Measurements from ENCODE around the gene RHBDD3.

RHBDD3 gene

GRCh38 chr22:29230972-29231875 is 36.6 kb downstream of the RHBDD3 start:
- no peaks in the 10 kb centered on the region for H3K27me3 ChIP-seq (replicated peaks)
- no peak overlapping the region for H3K4me3 ChIP-seq (ENCODE audit: low read depth, low read length)
- in situ Hi-C loops (cut with HindIII; ENCODE audit: low pct_ligation_motif_present, low sequenced_read_pairs): no loop called here
- no peak for DNase-seq
- no peak overlapping the region for H3K27ac ChIP-seq
- H3K36me3 ChIP-seq (replicated peaks): no peaks in the 10 kb centered on the region
- TF ChIP-seq CTCF (IDR thresholded peaks at IDR 0.05; ENCODE audit: low read depth, low read length, missing control alignments): no peak

GRCh38 chr22:29226351-29226981 is 41.3 kb downstream of the RHBDD3 start:
- TF ChIP-seq CTCF (IDR thresholded peaks at IDR 0.05; ENCODE audit: low read depth, low read length, missing control alignments): no peak
- in situ Hi-C loops (cut with HindIII; ENCODE audit: low pct_ligation_motif_present, low sequenced_read_pairs): no loop called here
- H3K27ac ChIP-seq: no peak overlapping the region

GRCh38 chr22:29225422-29226090 is 42.2 kb downstream of the RHBDD3 start:
- DNase-seq: no peak
- Histone ChIP-seq H3K36me3 (replicated peaks) (no peaks in the 10 kb centered on the region), H3K4me3 (ENCODE audit: low read depth, low read length) (no peak overlapping the region), H3K27me3 (replicated peaks) (no peaks in the 10 kb centered on the region), H3K27ac (no peak overlapping the region)
- in situ Hi-C loops (cut with HindIII; ENCODE audit: low pct_ligation_motif_present, low sequenced_read_pairs): no loop called here
- TF ChIP-seq CTCF (IDR thresholded peaks at IDR 0.05; ENCODE audit: low read depth, low read length, missing control alignments): no peak

More at GRCh38 chr22:29226351-29226981, 41.3 kb downstream of the RHBDD3 start:
- DNase-seq: no peak
- Histone ChIP-seq H3K4me3 (ENCODE audit: low read depth, low read length) (no peak overlapping the region), H3K36me3 (replicated peaks) (no peaks in the 10 kb centered on the region), H3K27me3 (replicated peaks) (no peaks in the 10 kb centered on the region)

GRCh38 chr22:29224859-29225410 is 42.8 kb downstream of the RHBDD3 start:
- no peak for DNase-seq
- TF ChIP-seq CTCF (IDR thresholded peaks at IDR 0.05; ENCODE audit: low read depth, low read length, missing control alignments): no peak
- in situ Hi-C loops (cut with HindIII; ENCODE audit: low pct_ligation_motif_present, low sequenced_read_pairs): no loop called here
- no peak overlapping the region for H3K4me3 ChIP-seq (ENCODE audit: low read depth, low read length)
- no peaks in the 10 kb centered on the region for H3K27me3 ChIP-seq (replicated peaks)
- no peak overlapping the region for H3K27ac ChIP-seq
- H3K36me3 ChIP-seq (replicated peaks): no peaks in the 10 kb centered on the region

GRCh38 chr22:29224121-29224858 is 43.5 kb downstream of the RHBDD3 start:
- Histone ChIP-seq H3K27ac (no peak overlapping the region), H3K27me3 (replicated peaks) (no peaks in the 10 kb centered on the region), H3K4me3 (ENCODE audit: low read depth, low read length) (no peak overlapping the region), H3K36me3 (replicated peaks) (no peaks in the 10 kb centered on the region)
- in situ Hi-C loops (cut with HindIII; ENCODE audit: low pct_ligation_motif_present, low sequenced_read_pairs): no loop called here
- no peak for TF ChIP-seq CTCF (IDR thresholded peaks at IDR 0.05; ENCODE audit: low read depth, low read length, missing control alignments)
- no peak for DNase-seq

Data from brain microvascular endothelial cell (primary cell).